Right lobe of liver (tissue), 4 donors: ENCODE data around the gene LYSMD3.

Source experiments
- POLR2A ChIP-seq: fragments of 450-650 bp; IDR thresholded peaks from one replicate; pipeline ENCODE4 v1.6.1; 2017; ENCODE audit warnings: antibody characterized with exemption, mild to moderate bottlenecking
- TF ChIP-seq, protein P1 (sequence below), 4 donors: fragments of 200-600 bp in 3 of 4; fragments of 450-650 bp in 1 of 4; IDR thresholded peaks; one replicate each; pipeline versions ENCODE4 v1.5.1 to v1.8.0; 2016 to 2022; ENCODE audit warnings: antibody characterized with exemption in 4 of 4, mild to moderate bottlenecking in 2 of 4
- donor health status: DM: no; HTN: no; CAD: no.
- donor health status: DM: no; HTN: no; CAD: no.
- donor health status: DM: no; HTN: yes; CAD: no.

DNA sequence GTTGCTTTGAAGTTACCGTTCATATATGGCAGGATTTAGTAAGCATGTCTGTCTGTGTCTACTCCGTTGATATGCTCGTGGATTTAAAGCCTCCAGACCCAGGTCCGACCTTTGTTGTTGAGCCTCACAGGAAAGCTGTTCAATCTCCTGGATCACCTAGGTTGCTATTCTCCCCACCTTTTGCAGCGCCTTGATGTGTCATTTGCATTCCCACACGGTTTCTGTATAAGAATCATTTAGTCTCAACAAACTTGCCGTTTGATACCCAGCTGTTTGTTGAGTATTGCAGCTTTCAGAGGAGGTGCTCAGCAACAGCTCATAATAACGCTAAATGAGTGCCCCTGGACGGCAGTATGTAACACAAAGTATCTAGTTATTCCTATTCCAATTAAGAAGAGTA lies 28.0 kb upstream of the LYSMD3 start:
- TF ChIP-seq, protein P1, sequence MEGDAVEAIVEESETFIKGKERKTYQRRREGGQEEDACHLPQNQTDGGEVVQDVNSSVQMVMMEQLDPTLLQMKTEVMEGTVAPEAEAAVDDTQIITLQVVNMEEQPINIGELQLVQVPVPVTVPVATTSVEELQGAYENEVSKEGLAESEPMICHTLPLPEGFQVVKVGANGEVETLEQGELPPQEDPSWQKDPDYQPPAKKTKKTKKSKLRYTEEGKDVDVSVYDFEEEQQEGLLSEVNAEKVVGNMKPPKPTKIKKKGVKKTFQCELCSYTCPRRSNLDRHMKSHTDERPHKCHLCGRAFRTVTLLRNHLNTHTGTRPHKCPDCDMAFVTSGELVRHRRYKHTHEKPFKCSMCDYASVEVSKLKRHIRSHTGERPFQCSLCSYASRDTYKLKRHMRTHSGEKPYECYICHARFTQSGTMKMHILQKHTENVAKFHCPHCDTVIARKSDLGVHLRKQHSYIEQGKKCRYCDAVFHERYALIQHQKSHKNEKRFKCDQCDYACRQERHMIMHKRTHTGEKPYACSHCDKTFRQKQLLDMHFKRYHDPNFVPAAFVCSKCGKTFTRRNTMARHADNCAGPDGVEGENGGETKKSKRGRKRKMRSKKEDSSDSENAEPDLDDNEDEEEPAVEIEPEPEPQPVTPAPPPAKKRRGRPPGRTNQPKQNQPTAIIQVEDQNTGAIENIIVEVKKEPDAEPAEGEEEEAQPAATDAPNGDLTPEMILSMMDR (IDR thresholded peaks at IDR 0.05): no peak
- TF ChIP-seq POLR2A: no peak
